Measurements from ENCODE around the gene PSAP.

The PSAP gene

GRCh38 chr10:71782221-71782916 is 68.7 kb downstream of the PSAP start:
- DNase-seq: no peak

- DNase-seq: no peak
Measured at GRCh38 chr10:71780719-71781118, 70.3 kb downstream of the PSAP start.

- no peak for DNase-seq
Measured at GRCh38 chr10:71780156-71780555, 70.9 kb downstream of the PSAP start.

GRCh38 chr10:71779641-71780040 is 71.4 kb downstream of the PSAP start:
- no peak for DNase-seq

- no peak for DNase-seq
Measured at GRCh38 chr10:71778071-71778825, 72.8 kb downstream of the PSAP start.

GRCh38 chr10:71777213-71777985 is 73.7 kb downstream of the PSAP start:
- DNase-seq: no peak

GRCh38 chr10:71776481-71776925 is 74.5 kb downstream of the PSAP start:
- no peak for DNase-seq

GRCh38 chr10:71774916-71775702 is 75.9 kb downstream of the PSAP start:
- DNase-seq: no peak

GRCh38 chr10:71773221-71773971 is 77.7 kb downstream of the PSAP start, which contains the start of gene VSIR:
TSS of gene VSIR (minus strand) at chr10:71773520. CDS start at chr10:71773439, 81 bp downstream.
- peak; percentile 91 for DNase-seq

- DNase-seq: no peak
Measured at GRCh38 chr10:71772832-71773220, 78.2 kb downstream of the PSAP start.

GRCh38 chr10:71771821-71772617 is 79.0 kb downstream of the PSAP start:
- DNase-seq: peak; percentile 43

- DNase-seq: no peak
Measured at GRCh38 chr10:71771204-71771603, 79.8 kb downstream of the PSAP start.

GRCh38 chr10:71770789-71771188 is 80.3 kb downstream of the PSAP start:
- no peak for DNase-seq

GRCh38 chr10:71770255-71770654 is 80.8 kb downstream of the PSAP start:
- DNase-seq: no peak

GRCh38 chr10:71769279-71769823 is 81.7 kb downstream of the PSAP start:
- DNase-seq: peak; percentile 37

GRCh38 chr10:71767420-71768035 is 83.5 kb downstream of the PSAP start:
- no peak for DNase-seq

- peak; percentile 31 for DNase-seq
Measured at GRCh38 chr10:71766717-71767419, 84.2 kb downstream of the PSAP start.
